B cell (primary cell): ENCODE results near the gene ASTN2.

Experiments used
- EZH2 ChIP-seq: IDR thresholded peaks from 2 replicates; pipeline ENCODE4 v1.6.1; 2012; ENCODE audit warnings: borderline replicate concordance, low read depth, mild to moderate bottlenecking, moderate library complexity, low read length; ENCODE audit not compliant: insufficient read depth, poor library complexity, severe bottlenecking
- TF ChIP-seq, protein P1 (sequence below): fragments of 200-600 bp; IDR thresholded peaks from one replicate; pipeline ENCODE4 v1.8.0; 2022; ENCODE audit warnings: antibody characterized with exemption, mild to moderate bottlenecking

DNA sequence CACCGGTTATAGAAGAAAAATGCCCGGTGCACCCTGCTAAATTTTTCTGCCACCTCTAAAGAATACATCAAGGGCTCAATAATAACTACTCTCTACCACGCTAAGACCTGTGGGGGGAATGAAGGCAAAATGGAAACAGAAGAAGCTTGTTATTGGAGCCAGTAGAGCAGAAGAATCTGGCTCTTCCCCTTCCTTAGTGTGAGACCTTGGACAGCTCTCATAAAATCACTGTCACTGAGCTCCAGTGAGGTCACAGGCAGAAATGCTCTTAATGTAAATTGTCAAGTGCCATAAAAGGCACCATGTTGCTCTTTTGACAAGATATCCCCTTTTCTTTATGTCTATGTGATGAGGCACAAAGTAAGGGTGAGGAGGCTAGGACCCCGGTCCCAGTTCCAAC, 74.4 kb downstream of the ASTN2 start:
- TF ChIP-seq, protein P1, sequence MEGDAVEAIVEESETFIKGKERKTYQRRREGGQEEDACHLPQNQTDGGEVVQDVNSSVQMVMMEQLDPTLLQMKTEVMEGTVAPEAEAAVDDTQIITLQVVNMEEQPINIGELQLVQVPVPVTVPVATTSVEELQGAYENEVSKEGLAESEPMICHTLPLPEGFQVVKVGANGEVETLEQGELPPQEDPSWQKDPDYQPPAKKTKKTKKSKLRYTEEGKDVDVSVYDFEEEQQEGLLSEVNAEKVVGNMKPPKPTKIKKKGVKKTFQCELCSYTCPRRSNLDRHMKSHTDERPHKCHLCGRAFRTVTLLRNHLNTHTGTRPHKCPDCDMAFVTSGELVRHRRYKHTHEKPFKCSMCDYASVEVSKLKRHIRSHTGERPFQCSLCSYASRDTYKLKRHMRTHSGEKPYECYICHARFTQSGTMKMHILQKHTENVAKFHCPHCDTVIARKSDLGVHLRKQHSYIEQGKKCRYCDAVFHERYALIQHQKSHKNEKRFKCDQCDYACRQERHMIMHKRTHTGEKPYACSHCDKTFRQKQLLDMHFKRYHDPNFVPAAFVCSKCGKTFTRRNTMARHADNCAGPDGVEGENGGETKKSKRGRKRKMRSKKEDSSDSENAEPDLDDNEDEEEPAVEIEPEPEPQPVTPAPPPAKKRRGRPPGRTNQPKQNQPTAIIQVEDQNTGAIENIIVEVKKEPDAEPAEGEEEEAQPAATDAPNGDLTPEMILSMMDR = no peak
- TF ChIP-seq EZH2 = no peak
